ENCODE results near the gene ITGB4. TPM values are rescaled to one million over a fixed set of nuclear protein-coding genes. Genes with fewer than 3 reads are reported as not detected.
A peak's percentile ranks its signal among the peaks of the same experiment; 100 is the strongest.

ITGB4 gene
- total RNA-seq, 1 experiment from 2014 or later = 5.3 TPM

- Histone ChIP-seq H3K23ac (ENCODE audit: insufficient read length, low read depth, low read length) (no peak overlapping the region), H3K27me3 (ENCODE audit: insufficient read depth, low read length) (no peaks in the 10 kb centered on the region), H3K56ac (ENCODE audit: insufficient read length, low read depth, low read length) (no peak overlapping the region), H4K91ac (ENCODE audit: insufficient read length, low read depth, low read length) (no peak overlapping the region), H2AFZ (ENCODE audit: low read length) (no peak overlapping the region), H2BK15ac (ENCODE audit: low read depth, low read length) (no peak overlapping the region), H2BK5ac (ENCODE audit: insufficient read length, low read length) (no peak overlapping the region), H3K79me1 (ENCODE audit: insufficient read depth, low read depth, low read length, poor library complexity, severe bottlenecking) (peaks cover 2% of the 10 kb centered on the region), H3K4me1 (ENCODE audit: insufficient read depth, low read length) (no peaks in the 10 kb centered on the region), H2BK20ac (ENCODE audit: low read depth, low read length, poor library complexity, severe bottlenecking) (no peak overlapping the region), H4K5ac (ENCODE audit: insufficient read length, low read depth, low read length) (no peak overlapping the region), H2BK120ac (ENCODE audit: low read depth, low read length, poor library complexity, severe bottlenecking) (no peak overlapping the region), H2BK12ac (ENCODE audit: insufficient read length, low read depth, low read length) (no peak overlapping the region), H3K79me2 (ENCODE audit: insufficient read depth, low read length) (peaks cover 1% of the 10 kb centered on the region; the same call in 1 of the 2 replicates), H4K20me1 (ENCODE audit: control insufficient read depth, insufficient read depth, insufficient read length) (no peaks in the 10 kb centered on the region), H3K27ac (ENCODE audit: insufficient read length, low read depth, low read length) (no peak overlapping the region), H3K9me3 (ENCODE audit: control insufficient read depth, low read depth, low read length) (no peaks in the 10 kb centered on the region), H3K23me2 (ENCODE audit: insufficient read length, low read depth, low read length, poor library complexity, severe bottlenecking) (no peaks in the 10 kb centered on the region), H3K4ac (ENCODE audit: low read depth, low read length) (no peak overlapping the region), H3T11ph (ENCODE audit: low read length) (no peak overlapping the region), H2AK5ac (ENCODE audit: insufficient read length, low read length) (no peak overlapping the region), H3K14ac (ENCODE audit: insufficient read depth, low read length) (no peak overlapping the region), H4K8ac (replicated peaks; ENCODE audit: insufficient read length, low read depth, low read length) (no peak overlapping the region), H3K4me2 (ENCODE audit: insufficient read depth, insufficient read length, low read length) (no peak overlapping the region), H3K18ac (ENCODE audit: insufficient read length, low read depth, low read length) (no peak overlapping the region), H3K9ac (ENCODE audit: extremely low read depth, insufficient read length, low read length) (no peak overlapping the region)
- no peak for DNase-seq
- Mint-ChIP-seq H3K9me3 (no peaks in the 10 kb centered on the region), H3K27ac (peak overlapping the region in 2 of 3 experiments; percentile 76 to 83; a peak in 3 of 7 replicates), H3K4me3 (no peak overlapping the region), H3K4me1 (peaks cover 5 to 9% of the 10 kb centered on the region in 2 experiments), H3K36me3 (ENCODE audit: insufficient read depth in 1 of 3, low read depth in 3 of 3) (peaks cover 2 to 25% (median 17%) of the 10 kb centered on the region in 3 experiments; a peak in 6 of 7 replicates), H3K27me3 (ENCODE audit: low read depth) (no peaks in the 10 kb centered on the region)
- TF ChIP-seq CTCF (conservative IDR thresholded peaks at IDR 0.05) = no peak
- WGBS (ENCODE audit: extremely low coverage, insufficient read length, low lambda C conversion rate) = no CpG with 5 or more reads among the region's 4 CpGs
Observed at GRCh38 chr17:75683583-75683982, 37.7 kb upstream of the ITGB4 start.
